Measurements from ENCODE around the gene KIZ.
"Not testable (repeated sequence)": the region's sequence is repeated elsewhere in the genome, so short reads cannot be mapped to it uniquely, and the experiment has no call there.

Gene KIZ

DNA sequence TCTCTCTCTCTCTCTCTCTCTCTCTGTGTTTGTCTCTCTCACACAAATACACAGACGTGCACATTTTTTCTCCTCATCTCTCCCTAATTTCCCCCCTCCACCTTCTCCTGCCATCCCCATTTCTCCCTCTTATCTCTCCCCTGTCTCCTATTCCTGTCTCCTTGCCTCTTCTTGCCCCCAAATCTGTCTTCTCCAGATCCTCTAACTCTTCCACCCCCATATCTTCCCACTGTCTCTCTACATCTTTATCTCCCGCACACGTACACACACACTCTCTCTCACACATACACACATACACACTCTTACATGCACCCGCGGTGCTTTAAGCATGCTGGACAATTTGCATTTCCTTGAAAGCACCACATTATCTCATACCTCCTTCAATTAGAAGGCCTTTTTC lies 15.9 kb downstream of the KIZ start:
- no peak for DNase-seq

DNA sequence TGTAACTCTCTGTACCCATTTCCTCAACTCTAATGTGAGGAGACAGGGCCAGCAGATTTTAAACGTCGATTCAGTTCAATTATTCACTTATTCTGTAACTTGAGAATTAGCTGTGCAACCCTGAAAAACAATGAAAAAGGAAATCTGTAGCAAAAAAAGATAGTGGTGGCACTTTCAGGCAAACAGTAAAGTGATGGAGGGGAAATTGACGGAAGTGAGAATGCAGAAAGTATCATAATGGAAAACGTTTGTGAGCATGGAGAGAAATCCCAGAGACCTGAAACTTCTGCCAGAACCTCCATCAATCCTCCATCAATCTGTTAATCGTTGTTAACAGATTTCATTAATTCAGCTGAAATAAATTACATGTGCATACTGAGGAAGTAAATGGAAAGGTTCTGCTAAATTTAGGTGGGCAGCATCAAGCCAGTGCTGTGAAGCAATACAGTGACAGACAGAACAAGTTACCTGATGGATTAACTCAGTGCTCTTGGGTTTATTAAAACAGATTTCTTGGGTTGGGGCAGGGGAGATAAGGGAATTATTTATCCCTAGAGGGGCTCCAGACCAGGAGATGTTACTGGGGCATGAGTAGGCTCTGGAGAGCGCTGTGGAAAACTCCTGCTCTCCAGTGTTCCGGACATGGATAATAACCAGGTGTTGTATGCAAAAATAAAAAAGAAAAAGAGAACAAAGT lies 17.5 kb downstream of the KIZ start:
- DNase-seq: no peak

DNA sequence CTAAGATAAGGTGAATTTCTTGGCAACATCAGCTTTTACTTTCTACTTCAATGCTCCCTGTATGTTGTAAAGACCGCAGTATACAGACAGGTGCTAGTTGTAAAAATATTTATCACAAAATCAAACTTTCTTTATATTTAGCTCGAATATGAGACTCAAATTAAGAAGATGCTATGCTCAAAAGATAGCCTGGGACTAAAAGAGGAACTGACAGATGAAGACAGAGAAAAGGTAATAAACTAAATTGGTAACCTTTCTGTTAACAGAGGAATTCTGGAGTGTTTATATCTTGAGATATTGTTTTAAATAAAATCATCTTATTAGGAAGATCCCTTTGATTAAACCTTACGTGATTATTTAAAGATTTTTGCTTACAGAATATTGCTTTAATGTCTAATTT lies 19.5 kb downstream of the KIZ start:
- DNase-seq: no peak

DNA sequence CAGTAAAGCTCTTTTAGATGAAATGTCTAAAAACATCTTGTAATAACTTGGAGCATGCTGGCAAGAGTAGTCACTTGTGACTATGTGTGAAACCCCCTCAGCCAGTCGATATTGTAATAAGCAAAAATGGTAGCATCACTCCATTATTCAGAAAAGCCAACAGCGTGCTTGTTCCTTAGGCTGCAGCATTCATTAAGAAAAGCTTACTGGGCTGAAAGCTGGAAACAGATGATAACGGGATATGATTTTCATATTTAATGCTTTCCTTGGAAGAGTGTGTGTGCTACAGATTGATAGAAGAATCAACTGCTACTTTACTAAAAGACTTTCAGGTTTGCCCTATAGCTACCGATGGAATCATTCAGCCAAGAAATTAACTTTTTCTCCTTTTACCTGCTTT lies 20.3 kb downstream of the KIZ start:
- no peak for DNase-seq

DNA sequence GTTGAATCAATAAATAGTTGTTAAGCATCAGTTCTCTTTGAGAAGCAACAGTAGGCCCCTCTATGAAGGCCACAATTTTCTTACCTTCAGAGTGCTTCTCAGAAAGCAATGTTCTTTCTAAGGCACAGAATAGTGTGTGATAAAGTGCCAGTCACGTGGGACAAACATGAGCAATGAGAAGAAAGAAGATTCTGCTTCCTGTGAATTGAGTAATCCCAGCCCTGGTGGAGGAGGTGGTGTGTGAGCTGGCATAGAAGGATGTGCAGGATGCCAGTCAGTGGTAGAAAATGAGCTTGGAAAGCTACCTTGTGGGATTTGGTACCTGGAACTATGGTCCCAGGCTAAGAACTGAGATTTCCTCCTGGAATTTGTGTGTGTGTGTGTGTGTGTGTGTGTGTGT lies 21.7 kb downstream of the KIZ start:
- no peak for DNase-seq

DNA sequence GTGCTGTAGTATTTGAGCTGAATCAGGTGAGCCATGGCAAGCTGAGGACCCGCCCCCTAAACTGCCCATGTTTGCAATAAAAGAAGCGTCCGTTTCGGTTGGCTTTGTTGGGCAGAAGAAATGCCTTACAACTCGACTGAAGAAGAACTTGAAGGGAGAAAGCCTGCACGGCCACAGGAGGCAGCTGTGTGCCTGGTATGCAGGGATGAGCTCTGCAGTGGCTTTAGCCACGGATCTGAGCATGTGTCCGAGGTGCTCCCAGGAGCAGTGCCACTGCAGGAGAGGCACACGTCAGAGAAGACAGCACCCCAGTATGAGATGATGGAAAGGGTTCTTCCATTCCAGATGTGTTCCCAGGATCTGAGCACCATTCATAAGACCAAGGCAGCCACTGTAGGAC lies 23.5 kb downstream of the KIZ start:
- no peak for DNase-seq

DNA sequence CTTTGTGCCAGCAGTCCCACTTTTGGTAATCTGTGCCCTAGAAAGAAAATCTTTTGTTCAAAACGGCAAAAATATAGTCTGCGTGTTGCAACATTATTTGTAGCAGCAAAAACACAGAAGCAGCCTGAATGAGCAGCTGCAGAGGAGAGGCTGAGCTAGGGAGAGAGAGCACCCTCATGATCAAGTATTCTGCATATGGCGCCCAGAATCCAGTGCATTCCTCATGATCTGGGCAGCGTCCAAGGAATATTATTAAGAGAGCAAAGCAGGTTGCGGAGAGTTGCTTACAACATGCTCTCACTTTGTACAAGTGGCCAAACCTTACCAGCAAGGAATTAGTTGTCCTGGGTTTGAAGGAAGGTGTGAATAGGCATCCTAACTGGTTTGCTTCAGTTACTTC lies 25.9 kb downstream of the KIZ start:
- no peak for DNase-seq

DNA sequence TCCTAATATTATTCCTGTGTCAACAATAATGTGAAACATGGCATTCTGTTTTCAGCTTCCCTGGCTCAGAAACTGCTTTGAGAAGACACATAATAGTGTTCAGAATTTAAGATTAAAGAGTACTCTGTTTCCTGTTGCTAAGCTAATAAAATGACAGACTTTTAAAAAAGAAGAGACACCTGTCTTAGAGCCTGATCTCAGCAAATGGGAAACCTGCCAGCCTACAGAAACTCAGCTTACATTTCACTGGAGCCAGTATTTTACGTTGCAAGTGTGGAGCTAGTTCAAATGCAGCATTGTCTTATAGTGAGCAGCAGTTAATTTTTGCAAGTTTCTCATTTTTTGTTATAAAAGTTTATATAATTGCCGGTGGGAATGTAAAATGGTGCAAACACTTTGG lies 28.8 kb downstream of the KIZ start:
- DNase-seq: no peak

DNA sequence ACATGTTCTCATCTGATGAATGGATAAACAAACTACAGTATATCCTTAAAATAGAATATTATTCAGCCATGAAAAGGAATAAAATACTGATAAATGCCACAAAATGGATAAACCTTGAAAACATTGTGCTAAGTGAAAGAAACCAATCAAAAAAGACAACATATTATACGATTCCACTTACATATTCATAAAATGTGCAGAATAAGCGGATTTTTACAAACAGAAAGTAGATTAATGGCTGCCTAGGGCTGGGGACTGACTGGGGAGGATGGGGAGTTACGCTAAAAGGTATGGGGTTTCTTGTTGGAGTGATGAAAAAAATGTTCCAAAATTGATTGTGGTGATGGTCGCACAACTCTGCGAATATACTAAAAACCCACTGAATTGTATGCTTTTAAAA lies 29.4 kb downstream of the KIZ start:
- no peak for DNase-seq

DNA sequence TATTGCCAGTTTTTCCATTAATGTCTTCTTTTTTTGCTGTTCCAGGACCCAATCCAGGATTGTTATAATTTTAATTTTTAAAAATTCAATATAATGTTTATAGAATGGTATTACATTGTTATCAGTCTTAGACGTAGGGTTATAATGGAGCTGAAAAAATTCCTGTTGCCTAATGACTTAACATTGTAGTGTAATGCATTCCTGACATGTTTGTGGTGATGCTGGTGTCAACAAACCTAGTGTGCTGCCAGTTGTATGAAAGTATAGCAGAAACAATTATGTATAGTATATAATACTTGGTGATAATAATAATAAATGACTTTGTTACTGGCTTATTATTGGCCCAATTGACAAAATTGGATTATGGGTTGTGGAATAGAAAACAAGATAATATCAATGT lies 30.4 kb downstream of the KIZ start:
- no peak for DNase-seq

DNA sequence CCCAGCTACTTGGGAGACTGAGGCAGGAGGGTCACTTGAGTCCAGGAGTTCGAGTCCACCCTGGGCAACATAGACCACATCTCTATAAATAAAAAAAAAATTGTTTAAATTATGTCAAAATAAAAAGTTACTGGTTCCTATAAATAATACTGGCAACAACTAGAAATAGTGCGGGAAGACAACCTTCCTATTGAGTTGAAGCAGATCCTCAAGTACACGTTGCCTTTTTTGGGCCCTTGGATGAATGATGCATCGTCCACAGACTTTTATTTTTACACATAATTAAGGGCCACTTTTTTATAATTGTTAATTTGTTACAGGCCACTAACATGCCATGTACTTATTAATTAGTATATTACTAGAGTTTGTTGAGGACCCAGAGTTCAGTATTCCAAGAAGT lies 31.1 kb downstream of the KIZ start:
- DNase-seq: no peak

DNA sequence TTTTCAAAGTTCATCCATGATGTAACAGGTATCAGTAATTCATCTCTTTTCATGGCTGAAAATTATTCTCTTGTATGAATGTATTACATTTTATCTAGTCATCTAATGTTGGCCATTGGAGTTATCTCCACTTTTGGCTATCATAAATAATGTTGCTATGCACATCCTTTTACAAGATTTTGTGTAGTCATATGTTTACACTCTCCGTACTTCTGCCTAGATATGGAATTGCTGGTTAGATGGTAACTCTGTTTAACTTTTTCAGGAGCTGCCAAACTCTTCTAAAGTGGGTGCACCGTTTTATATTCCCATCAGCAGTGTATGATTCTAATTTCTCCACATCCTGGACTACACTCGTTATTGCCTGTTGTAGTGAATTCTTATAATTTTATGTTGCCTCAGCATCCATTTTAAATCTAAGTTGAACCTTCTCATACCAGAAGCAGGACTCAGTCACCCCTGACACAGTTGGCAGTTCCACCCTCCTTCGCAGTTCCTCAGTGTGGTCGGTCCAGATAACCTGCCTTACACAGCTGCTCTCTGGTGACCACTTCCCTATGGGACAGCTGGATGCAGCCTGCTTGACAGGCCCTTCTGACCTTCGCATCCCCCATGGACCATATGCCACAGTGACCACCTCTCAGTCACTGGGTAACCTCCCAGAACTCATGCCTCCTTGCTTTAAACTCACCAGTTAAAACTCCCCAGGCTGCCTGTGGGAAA lies 33.9 kb downstream of the KIZ start:
- DNase-seq: no peak

DNA sequence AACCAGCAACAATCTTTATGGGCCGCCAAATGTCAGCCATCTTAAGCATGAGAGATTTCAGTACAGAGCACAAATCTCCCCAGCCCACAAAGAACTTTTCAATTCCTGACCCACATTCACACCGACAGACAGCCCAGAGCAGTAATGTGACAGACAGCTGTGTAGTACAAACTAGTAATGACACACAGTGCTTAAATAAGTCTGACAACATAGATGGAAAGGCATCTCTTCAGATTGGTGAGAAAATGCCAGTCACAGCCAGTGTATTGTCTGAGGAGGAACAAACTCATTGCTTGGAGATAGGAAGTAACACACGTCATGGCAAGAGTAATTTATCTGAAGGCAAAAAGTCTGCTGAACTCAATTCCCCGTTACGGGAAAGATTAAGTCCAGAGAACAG lies 36.0 kb downstream of the KIZ start:
- no peak for DNase-seq

DNA sequence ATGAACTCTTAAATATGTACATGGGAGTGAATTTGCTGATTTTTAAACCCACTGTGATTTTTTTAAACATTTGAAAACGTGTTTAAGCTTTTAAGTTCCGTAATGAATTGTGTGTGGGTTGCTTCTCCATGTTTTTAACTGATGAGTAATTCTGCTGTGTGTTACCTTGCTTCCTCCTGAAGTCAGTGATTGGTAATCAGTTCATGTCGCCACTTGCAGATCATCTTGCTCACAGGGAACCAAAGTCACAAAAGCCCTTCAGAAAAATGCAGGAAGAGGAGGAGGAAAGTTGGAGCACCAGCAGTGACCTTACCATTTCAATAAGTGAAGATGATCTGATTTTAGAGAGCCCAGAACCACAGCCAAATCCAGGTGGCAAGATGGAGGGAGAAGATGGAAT lies 36.7 kb downstream of the KIZ start:
- DNase-seq: no peak

DNA sequence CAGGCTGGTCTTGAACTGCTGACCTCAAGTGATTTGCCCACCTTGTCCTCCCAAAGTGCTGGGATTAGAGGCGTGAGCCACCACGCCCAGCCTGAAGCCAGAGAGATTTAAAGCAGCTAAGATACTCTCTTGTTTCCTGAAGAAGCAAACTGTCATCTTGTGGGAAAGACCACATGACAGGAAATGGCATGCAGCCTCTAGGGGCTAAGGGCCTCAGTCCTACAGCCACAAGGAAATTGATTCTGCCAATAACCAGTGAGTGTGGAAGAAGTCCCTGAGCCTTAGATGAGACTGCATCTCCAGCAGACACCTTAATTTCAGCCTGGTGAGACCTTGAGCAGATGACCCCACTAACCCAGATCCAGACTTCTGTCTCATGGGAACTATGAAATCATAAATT lies 40.9 kb downstream of the KIZ start:
- DNase-seq: no peak

DNA sequence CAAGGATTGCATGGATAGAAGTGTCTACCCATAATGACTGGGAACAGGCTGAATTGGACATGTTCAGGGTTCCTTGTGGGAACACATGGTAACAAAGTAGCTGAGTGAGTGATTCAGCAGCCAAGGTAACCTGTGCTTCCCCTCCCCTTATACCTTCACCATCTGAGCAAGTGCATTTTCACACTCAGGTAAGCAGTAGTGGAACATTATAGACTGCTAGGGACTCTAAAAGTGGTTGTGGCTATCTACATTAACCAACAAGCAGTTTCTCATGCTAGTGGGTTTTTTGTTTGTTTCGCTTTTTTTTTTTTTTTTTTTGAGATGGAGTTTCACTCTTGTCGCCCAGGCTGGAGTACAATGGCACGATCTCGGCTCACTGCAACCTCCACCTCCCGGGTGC lies 41.4 kb downstream of the KIZ start:
- no peak for DNase-seq

DNA sequence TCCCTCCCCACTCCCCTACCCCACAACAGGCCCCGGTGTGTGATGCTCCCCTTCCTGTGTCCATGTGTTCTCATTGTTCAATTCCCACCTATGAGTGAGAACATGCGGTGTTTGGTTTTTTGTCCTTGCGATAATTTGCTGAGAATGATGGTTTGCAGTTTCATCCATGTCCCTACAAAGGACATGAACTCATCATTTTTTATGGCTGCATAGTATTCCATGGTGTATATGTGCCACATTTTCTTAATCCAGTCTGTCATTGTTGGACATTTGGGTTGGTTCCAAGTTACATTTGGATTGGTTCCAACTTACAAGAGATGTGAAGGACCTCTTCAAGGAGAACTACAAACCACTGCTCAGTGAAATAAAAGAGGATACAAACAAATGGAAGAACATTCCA lies 42.2 kb downstream of the KIZ start:
- DNase-seq: not testable (repeated sequence)

DNA sequence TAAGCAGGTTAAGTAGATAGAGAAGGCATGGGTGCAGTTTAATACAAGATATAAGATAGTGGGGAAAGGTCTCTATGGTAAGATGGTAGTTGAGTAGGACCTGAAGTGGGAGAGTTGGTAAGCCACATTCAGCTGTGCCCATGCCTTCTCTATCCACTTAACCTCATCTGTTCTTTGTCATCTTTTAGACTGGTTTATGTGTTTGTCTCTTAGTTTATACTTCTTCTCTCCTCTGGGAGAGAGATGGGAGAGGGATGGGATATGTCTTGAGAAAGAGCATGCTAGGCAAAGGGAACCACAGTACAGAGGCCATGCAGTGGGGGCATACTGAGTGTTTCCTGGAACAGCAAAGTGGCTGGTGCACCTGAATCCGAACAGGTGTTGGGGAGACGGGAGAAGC lies 46.7 kb downstream of the KIZ start:
- no peak for DNase-seq

DNA sequence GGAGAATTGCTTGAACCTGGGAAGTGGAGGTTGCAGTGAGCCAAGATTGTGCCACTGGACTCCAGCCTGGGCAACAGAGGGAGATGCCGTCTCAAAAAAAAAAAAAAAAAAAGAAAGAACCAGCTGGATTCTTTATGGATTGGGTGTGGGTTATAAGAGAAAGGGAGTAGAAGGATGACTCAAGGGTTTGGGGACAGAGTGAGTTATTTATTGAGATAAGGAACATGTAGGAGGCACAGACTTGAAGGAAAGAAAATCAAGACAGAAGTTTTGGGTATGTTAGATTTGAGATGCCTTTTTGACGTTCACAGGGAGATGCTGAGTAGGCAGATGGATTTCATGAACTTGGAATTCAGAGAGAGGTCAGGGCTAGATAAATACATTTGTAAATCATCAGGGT lies 47.6 kb downstream of the KIZ start:
- no peak for DNase-seq

DNA sequence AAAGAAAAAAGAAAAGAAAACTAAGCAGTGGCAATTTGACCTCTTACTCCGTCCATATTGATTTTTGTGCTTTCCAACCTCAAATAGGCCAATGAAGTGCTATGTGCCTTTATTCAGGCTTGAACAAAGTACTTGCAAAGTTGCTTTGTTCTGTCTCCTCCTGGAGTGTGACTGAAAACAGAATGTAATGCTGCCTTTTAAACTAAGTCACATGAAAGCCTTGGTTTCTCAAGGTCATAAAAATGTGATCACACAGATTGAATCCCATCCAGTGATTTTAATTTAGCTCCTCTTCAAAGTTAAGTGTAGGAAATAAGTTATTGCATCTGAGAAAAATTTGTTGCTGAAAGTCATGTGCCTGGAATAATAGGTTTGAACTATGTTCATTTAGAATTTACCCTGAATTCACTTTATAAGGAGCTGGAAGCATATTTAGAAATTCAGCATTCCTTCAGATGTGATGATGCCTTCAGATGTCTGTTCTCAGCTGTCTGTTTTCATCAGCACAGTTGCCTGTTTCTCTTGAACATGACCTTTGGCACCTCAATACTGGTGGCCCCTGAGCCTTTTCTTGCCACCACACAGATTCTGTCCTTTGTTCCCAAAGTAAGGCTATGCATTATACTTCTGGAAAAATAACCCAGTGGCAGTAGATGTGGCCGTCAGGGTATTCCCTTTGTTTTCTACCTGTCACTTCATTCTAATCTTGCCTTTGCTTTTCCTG lies 48.8 kb downstream of the KIZ start:
- no peak for DNase-seq

DNA sequence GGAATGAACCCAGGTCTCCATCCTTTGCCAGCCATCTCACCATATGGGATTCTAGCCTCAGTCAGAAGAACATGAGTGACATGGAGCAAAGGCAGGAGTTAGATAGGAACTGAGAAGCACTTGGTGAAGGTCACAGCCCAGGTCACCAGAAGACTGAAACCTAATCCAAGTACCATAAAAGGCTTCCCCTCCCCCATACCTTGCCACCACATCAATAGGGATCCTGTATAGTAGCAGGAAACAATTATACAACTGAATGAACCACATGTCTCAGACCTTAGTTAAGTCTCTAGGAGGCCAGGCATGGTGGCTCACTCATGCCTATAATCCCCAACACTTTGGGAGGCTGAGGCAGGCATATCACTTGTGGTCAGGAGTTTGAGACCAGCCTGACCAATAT lies 49.6 kb downstream of the KIZ start:
- peak; percentile 3 for DNase-seq

DNA sequence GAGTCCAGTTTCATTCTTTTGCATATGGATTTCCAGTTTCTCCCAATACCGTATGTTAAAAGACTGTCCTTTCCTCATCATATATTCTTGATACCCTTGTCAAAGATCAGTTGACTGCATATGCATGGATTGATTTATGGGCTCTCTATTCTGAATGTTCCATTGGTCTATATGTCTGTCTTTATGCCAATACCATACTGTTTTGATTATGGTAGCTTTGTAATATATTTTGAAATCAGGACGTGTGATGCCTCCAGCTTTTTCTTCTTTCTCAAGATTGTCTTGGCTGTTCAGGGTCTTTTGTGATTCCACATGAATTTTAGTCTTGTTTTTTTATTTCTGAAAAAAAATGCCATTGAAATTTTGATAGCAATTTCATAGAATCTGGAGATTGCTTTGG lies 51.9 kb downstream of the KIZ start:
- DNase-seq: no peak

DNA sequence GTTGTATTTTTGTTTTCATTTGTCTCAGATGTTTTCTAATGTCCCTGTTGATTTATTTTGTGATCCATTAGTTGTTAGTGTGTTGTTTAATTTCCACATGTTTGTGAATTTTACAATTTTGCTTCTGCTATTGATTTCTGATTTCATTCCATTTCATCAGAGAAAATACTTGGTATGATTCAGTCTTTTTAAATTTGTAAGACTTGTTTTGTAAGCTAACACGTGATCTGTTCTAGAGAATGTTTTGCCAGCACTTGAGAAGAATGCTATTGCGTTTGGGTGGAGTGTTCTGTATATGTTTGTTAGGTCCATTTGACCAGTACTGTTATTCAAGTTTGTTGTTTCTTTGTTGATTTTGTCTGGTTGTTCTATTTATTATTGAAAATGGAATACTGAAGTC lies 53.9 kb downstream of the KIZ start:
- DNase-seq: no peak

DNA sequence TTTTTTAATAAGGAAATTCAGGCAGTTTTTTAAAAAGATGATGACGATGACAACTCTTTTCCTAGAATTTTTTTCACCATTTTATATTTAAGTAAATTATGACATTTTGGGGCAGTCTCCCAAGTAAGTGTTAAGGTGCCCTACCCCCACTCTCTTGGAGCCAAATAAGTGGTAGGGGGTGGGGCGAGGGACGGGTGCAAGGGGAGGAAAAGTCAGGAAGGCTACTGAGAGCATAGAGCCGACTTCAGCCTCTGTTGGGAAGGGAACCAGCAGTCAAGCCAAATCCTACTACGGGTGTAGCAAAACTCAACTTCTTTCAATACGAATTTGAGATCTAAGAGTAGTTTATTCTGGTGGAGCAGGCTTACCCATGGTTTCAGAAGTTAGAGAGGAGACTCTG lies 54.4 kb downstream of the KIZ start:
- no peak for DNase-seq
